Measurements from ENCODE around the gene NANOS3. TPM values are rescaled to one million over a fixed set of nuclear protein-coding genes. Genes with fewer than 3 reads are reported as not detected.

NANOS3 gene
- total RNA-seq, 4 donors from 2014 or later, result not detected

- TF ChIP-seq, protein P1, sequence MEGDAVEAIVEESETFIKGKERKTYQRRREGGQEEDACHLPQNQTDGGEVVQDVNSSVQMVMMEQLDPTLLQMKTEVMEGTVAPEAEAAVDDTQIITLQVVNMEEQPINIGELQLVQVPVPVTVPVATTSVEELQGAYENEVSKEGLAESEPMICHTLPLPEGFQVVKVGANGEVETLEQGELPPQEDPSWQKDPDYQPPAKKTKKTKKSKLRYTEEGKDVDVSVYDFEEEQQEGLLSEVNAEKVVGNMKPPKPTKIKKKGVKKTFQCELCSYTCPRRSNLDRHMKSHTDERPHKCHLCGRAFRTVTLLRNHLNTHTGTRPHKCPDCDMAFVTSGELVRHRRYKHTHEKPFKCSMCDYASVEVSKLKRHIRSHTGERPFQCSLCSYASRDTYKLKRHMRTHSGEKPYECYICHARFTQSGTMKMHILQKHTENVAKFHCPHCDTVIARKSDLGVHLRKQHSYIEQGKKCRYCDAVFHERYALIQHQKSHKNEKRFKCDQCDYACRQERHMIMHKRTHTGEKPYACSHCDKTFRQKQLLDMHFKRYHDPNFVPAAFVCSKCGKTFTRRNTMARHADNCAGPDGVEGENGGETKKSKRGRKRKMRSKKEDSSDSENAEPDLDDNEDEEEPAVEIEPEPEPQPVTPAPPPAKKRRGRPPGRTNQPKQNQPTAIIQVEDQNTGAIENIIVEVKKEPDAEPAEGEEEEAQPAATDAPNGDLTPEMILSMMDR (IDR thresholded peaks at IDR 0.05; ENCODE audit: low read depth), result no peak
Measured at GRCh38 chr19:13888281-13888680, 11.3 kb downstream of the NANOS3 start.

DNA sequence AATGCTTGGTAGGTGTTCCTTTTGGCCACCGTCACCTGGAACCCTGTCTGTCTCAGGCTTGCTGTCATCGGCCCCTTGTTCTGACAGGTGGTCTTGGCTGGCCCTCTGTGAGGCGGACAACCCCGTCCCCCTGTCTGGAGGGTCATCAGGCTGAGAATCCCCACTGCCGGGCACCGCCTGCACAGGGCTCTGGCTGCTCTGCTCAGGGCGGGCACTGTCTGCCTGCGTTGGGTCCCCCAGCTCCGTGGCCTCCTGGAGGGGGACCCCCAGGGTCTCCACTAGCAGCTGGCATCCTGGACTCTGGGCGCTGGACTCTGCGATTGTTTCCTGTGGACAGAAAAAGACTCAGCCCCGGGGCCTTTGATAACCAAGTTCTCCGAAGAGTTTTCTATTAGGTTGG is 13.2 kb downstream of the NANOS3 start:
- TF ChIP-seq, protein P1 (IDR thresholded peaks at IDR 0.05; ENCODE audit: low read depth), result no peak

DNA sequence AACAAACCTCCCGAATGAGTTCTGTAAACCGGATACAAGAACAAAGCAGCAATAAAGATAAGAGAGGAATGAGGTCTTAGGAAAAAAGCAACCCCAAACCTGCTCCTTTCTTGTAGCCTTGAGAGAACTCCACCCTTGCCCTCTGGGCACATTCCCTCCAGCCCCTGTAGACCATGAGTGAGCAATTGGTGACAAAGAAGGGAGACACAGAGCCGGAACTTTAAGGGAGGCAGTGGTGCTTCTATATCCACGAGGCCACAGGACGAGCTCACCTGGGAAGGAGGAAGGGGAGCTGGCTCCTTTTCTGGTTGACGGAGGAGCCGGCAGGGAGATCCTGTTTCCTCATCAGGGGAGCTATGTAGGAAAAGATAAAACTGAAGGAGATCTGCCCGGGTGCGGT is 15.9 kb downstream of the NANOS3 start:
- TF ChIP-seq, protein P1 (IDR thresholded peaks at IDR 0.05; ENCODE audit: low read depth), result no peak

DNA sequence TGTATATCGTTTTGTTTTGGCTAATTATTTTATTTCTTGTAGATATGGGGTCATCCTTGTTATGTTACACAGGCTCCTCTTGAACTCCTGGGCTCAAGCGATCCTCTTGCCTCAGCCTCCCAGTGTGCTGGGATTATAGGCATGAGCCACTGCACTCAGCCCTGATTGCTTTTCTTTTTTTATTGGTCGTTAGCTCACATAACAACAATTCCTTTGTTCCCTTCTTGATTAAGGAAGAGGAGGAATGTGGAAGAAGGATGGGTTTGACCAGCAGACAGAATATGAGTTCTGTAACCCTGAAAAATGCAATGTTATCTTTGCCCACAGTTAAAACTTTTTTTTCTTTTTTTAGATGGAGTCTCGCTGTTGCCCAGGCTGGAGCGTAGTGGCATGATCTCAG is 17.6 kb downstream of the NANOS3 start:
- TF ChIP-seq, protein P1 (IDR thresholded peaks at IDR 0.05; ENCODE audit: low read depth), result no peak

DNA sequence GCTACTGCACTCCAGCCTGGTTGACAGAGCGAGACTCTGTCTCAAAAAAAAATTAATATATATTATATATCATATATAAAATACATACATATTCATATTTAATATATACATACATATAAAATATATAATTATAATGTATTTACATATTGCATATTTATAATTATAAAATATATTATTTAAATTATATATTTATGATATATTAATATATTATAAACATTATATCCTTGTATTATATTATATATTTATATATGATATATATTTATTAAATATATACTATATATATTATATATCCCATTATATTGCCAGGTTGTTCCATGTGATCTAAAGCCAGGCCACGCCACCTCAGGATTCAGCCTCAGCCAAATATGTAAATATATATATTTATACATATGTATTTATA is 19.3 kb downstream of the NANOS3 start:
- TF ChIP-seq, protein P1 (IDR thresholded peaks at IDR 0.05; ENCODE audit: low read depth), result no peak

DNA sequence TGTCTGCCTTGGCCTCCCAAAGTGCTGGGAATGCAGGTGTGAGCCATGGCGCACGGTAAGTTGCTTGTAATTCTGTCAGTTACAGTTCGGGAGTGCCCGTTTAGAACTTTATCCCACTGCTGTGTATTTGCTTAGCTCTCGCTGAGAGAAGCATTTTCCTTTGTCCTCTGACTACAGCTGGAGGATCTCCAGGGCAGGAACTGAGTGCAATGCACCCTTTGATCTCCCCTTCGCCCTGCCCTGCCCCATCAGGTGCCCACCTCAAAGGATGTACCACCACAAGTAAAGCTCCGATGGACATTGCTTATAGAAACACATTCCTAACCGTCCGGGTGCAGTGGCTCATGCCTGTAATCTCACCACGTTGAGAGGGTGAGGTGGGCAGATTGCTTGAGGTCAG is 22.5 kb downstream of the NANOS3 start:
- TF ChIP-seq, protein P1 (IDR thresholded peaks at IDR 0.05; ENCODE audit: low read depth), result no peak

DNA sequence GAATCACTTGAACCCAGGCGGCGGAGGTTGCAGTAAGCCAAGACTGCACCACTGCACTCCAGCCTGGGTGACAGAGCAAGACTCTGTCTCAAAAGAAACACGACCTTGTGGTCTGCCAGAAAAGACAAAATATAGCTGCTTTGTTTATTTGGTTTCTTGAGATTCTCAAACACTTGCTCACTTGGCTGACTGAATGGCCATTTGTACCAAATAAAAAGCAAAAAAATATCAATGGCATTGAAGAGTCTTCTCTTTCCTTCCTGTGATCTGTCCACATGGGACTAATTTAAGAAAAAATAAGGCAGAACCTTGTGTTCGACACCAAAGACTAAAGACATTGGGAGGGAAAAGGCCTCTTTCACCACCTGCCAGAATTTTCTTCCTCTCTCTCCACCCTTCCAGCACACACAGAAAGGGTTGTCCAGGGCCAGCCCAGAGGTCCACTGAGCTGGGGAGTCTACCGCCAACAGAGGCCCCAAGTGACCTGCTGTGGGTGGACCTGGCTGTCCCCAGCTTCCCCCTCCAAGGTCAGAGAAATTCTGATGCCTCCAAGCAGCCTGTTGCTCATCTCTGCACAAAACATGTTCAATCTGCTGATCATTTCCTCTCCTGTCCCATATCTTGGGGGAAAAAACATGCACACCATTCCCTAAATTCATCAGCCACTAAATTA is 23.1 kb downstream of the NANOS3 start:
- TF ChIP-seq, protein P1 (IDR thresholded peaks at IDR 0.05; ENCODE audit: low read depth), result no peak

Measured in subcutaneous adipose tissue (tissue), 4 donors.